Activated naive CD4-positive, alpha-beta T cell treated with anti-CD3 and anti-CD28 coated beads for 36 hours (primary cell): ENCODE results near the gene OR10A5. TPM values are rescaled to one million over a fixed set of nuclear protein-coding genes. Genes with fewer than 3 reads are reported as not detected.
"Not testable (repeated sequence)": the region's sequence is repeated elsewhere in the genome, so short reads cannot be mapped to it uniquely, and the experiment has no call there.

Experiments
- CTCF ChIA-PET: fragments of 350-600 bp; sonication (Branson Sonifier 250); formaldehyde crosslinking; loops from one replicate; lab custom pipeline; 2021; ENCODE audit warnings: antibody characterized with exemption; lab: Charles Lee
- DNase-seq: peaks from one replicate; pipeline ENCODE4 v3.0.0-alpha.2; 2020
- H3K27ac Mint-ChIP-seq: one replicate; pipeline ENCODE4 v1.8.0; 2021; ENCODE audit warnings: mild to moderate bottlenecking, mixed read lengths
- H3K27me3 Mint-ChIP-seq: one replicate; pipeline ENCODE4 v1.8.0; 2021; ENCODE audit warnings: low read depth, mixed read lengths
- H3K36me3 Mint-ChIP-seq: one replicate; pipeline ENCODE4 v1.8.0; 2021; ENCODE audit warnings: low read depth, mixed read lengths
- H3K4me1 Mint-ChIP-seq: one replicate; pipeline ENCODE4 v1.8.0; 2021; ENCODE audit warnings: low read depth, mixed read lengths
- H3K4me3 Mint-ChIP-seq: one replicate; pipeline ENCODE4 v1.8.0; 2021; ENCODE audit warnings: mild to moderate bottlenecking, moderate library complexity, mixed read lengths
- H3K9me3 Mint-ChIP-seq: one replicate; pipeline ENCODE4 v1.8.0; 2021; ENCODE audit warnings: mixed read lengths
- intact Hi-C: fragments of 100-400 bp; cut with micrococcal nuclease; formaldehyde crosslinking; loops from one replicate; pipeline ENCODE4 v1.15.1; 2023
- total RNA-seq, 2 experiments: library from RNA; stranded (reverse); gene quantifications; one replicate each; pipeline ENCODE4 v1.2.3, GENCODE V29; 2021

The OR10A5 gene
- total RNA-seq, 2 experiments from 2014 or later: not detected

DNA sequence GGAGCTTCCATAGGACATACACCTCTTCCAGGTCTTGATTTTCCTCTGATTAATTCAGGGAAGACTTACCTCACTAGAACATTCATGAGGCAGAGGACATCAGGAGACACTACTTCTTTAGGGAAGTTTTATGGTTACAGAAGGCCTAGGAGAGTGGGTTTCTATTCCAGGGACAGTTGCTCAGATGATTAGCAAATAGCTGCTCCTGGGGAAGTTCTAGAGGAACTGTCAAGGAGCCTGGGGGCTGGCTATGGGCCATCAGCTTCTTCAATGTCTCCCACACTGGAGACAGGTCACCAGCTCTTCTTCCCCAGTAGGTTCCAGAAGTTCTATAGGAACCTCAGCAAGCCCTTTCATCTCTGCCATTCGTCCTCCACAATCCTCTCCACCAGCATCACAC, 11.5 kb upstream of the OR10A5 start:
- DNase-seq: no peak
- H3K9me3 Mint-ChIP-seq: no peaks in the 10 kb centered on the region
- no peak overlapping the region for H3K27ac Mint-ChIP-seq
- H3K4me1 Mint-ChIP-seq: no peaks in the 10 kb centered on the region
- H3K4me3 Mint-ChIP-seq: no peak overlapping the region
- peaks cover 8% of the 10 kb centered on the region for H3K27me3 Mint-ChIP-seq
- intact Hi-C loops: no loop called here
- CTCF ChIA-PET: interaction anchor here (1.1 kb wide), 1 partner anchor 21 kb away, joined by 3 read pairs; no protein-coding TSS in a partner anchor
- no peaks in the 10 kb centered on the region for H3K36me3 Mint-ChIP-seq

DNA sequence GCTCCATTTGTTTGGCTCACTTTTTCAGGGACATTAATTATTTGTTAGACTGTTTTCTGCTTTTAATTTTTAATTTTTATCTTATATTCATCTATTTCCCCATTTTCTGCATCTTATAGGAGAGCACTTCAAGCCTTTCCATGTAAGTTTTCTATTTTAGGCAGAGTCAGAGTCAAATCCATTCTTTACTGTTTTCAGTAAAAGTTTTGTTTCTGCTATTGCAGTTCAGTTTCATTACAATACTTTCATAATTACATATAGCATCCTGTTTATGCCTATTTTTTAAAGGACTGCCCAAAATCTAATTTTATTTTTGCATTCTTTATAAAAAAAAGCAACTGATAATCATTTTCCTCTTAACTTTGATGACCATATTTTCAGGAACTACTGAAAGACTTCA, 3.8 kb upstream of the OR10A5 start:
- no peak for DNase-seq
- no peak overlapping the region for H3K27ac Mint-ChIP-seq
- CTCF ChIA-PET: no interaction called here
- H3K9me3 Mint-ChIP-seq: no peaks in the 10 kb centered on the region
- H3K27me3 Mint-ChIP-seq: peaks cover 11% of the 10 kb centered on the region
- no peak overlapping the region for H3K4me3 Mint-ChIP-seq
- intact Hi-C loops: no loop called here
- H3K36me3 Mint-ChIP-seq: no peaks in the 10 kb centered on the region
- no peaks in the 10 kb centered on the region for H3K4me1 Mint-ChIP-seq

DNA sequence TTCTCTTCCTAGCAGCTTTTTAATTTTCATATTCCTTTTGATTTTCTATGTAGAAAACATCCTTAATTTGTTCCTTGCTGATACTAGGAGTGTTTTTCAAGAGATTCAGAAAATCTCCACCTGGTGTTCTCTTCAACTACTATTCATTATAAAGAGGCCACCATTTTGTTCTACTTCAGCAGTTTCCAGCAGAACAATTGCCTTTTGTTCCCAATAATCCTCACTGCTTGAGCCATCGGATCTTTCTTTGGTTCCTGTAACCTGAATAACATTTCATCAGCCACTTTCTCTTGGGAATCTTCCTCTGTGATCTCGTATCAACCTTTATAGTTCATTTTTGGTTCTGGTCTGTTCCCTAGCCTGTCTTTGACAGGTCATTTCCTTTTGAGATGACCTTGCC, 1.8 kb upstream of the OR10A5 start:
- Mint-ChIP-seq H3K27me3 (peaks cover 14% of the 10 kb centered on the region), H3K4me1 (no peaks in the 10 kb centered on the region), H3K4me3 (no peak overlapping the region), H3K9me3 (no peaks in the 10 kb centered on the region), H3K27ac (no peak overlapping the region), H3K36me3 (no peaks in the 10 kb centered on the region)
- CTCF ChIA-PET: no interaction called here
- DNase-seq: no peak
- intact Hi-C loops: no loop called here

DNA sequence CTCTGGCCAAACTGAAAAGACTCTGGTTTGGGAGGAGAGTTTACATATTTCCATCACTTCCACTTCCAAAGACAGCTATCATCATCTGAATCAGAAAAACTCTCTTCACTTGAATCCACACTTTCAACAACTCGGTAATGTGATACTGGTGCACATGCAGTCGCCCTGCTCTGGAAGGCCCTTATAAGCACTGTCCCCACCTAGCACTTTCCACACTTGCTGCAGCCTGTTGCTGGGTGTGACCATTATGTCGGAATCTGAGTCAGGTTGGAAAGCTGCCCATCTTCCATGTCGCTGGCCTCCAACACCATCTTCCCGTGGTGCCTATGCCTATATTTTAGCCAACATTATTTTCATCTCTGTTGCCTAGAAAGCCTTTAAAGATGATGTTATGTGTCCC, 1.1 kb upstream of the OR10A5 start:
- DNase-seq: no peak
- CTCF ChIA-PET: no interaction called here
- Mint-ChIP-seq H3K27ac (no peak overlapping the region), H3K9me3 (no peaks in the 10 kb centered on the region), H3K36me3 (no peaks in the 10 kb centered on the region), H3K27me3 (peaks cover 14% of the 10 kb centered on the region), H3K4me1 (no peaks in the 10 kb centered on the region), H3K4me3 (no peak overlapping the region)
- intact Hi-C loops: no loop called here

- no peak overlapping the region for H3K4me3 Mint-ChIP-seq
- H3K27me3 Mint-ChIP-seq: peaks cover 8% of the 10 kb centered on the region
- DNase-seq: no peak
- no peaks in the 10 kb centered on the region for H3K4me1 Mint-ChIP-seq
- no peak overlapping the region for H3K27ac Mint-ChIP-seq
- peaks cover 13% of the 10 kb centered on the region for H3K9me3 Mint-ChIP-seq
- intact Hi-C loops: no loop called here
- H3K36me3 Mint-ChIP-seq: no peaks in the 10 kb centered on the region
- CTCF ChIA-PET: no interaction called here
These were observed 5.0 kb downstream of the OR10A5 start for GRCh38 chr11:6850526-6850925.

DNA sequence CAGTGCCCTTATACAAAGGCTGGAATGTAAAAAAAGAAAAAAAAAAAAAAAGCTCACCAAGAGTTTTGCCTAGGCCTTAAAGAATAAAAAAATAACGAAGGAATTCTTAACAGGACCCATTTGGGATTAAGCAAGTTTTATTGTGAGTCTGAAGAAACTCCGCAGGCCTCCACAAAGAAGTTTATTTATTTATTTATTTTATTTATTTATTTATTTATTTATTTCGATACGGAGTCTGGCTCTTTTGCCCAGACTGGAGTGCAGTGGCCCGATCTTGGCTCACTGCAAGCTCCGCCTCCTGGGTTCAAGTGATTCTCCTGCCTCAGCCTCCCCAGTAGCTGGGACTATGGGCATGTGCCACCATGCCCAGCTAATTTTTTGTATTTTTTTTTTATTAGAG, 9.3 kb downstream of the OR10A5 start:
- H3K36me3 Mint-ChIP-seq, CTCF ChIA-PET, H3K27ac Mint-ChIP-seq, H3K4me1 Mint-ChIP-seq, intact Hi-C loops, DNase-seq, H3K27me3 Mint-ChIP-seq, H3K4me3 Mint-ChIP-seq: not testable (repeated sequence)
- H3K9me3 Mint-ChIP-seq: peaks cover 13% of the 10 kb centered on the region

DNA sequence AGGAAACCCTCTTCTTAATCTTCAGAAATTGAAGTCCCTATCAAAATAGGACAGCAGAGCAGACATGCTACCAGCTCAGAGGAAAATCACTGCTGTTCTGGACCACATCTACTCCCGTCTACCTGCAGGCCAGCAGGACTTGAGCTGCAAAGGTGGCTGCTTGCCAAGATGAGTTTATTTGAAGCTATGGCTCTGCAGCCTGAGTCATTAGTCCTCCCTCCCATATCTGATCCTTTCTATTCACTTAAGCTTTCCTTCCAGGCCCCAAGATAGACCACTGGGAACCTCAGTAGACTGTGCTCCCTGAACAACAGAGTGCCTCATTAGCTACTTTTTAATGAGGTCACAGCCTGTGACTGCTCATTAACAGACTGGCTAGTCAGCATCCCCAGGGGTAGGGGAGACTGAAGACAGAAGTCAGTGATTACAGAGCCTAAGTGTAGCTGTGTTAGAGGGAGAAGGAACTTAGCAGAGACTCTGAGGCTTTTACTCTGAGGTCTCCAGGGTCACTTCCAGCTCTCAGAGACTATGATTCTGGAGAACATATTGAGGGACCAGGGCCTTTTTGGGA, 10.6 kb downstream of the OR10A5 start:
- H3K36me3 Mint-ChIP-seq: no peaks in the 10 kb centered on the region
- intact Hi-C loops: loop anchor here (2.0 kb wide), 1 partner anchor 121 kb away; no protein-coding TSS in a partner anchor
- no peak for DNase-seq
- H3K27me3 Mint-ChIP-seq: peaks cover 2% of the 10 kb centered on the region
- H3K4me1 Mint-ChIP-seq: peaks cover 7% of the 10 kb centered on the region
- no peak overlapping the region for H3K4me3 Mint-ChIP-seq
- H3K27ac Mint-ChIP-seq: no peak overlapping the region
- CTCF ChIA-PET: no interaction called here
- peaks cover 13% of the 10 kb centered on the region for H3K9me3 Mint-ChIP-seq

- no peak overlapping the region for H3K4me3 Mint-ChIP-seq
- DNase-seq: no peak
- peaks cover 2% of the 10 kb centered on the region for H3K27me3 Mint-ChIP-seq
- no peaks in the 10 kb centered on the region for H3K36me3 Mint-ChIP-seq
- peaks cover 8% of the 10 kb centered on the region for H3K9me3 Mint-ChIP-seq
- CTCF ChIA-PET: no interaction called here
- H3K4me1 Mint-ChIP-seq: peaks cover 7% of the 10 kb centered on the region
- no peak overlapping the region for H3K27ac Mint-ChIP-seq
- intact Hi-C loops: loop anchor here (2.0 kb wide), 1 partner anchor 122 kb away; no protein-coding TSS in a partner anchor
These were observed 11.4 kb downstream of the OR10A5 start for GRCh38 chr11:6856871-6857270.

DNA sequence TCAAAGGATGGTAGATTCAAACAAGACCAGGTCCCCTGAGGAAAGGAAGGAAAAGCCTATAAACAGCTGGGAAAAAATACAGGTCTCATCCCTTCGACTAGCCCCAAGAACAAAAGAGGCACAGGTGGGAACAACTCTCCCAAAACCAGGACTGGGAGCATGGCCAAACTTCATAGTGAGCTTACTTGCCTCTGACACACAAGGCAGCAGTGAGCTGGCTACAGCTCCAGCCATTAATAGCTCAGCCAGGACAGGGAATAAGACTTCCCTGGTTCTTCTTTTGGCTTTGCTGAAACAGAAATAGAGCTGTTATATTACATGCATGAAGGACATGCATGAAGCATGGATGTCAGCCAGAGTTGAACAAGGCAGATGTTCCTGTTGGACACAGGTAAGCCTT, 17.5 kb downstream of the OR10A5 start, which contains the start of gene OR10A2:
TSS of gene OR10A2 (plus strand) at position 97 of the 400 bp plus-strand sequence. CDS start 6,698 bp downstream, outside the sequence.
- intact Hi-C loops: no loop called here
- Mint-ChIP-seq H3K27ac (no peak within 1 kb of the TSS), H3K4me1 (no peaks in the 10 kb centered on the region), H3K4me3 (no peak within 1 kb of the TSS), H3K9me3 (no peaks in the 10 kb centered on the region), H3K27me3 (peaks cover 2% of the 10 kb centered on the region), H3K36me3 (no peaks in the 10 kb centered on the region)
- CTCF ChIA-PET: interaction anchor here (0.6 to 2.5 kb wide), 3 partner anchors 46 to 112 kb away, joined by 3 to 8 read pairs (median 3); no protein-coding TSS in a partner anchor
- DNase-seq: no peak

GRCh38 chr11:6864438-6864837, 19.0 kb downstream of the OR10A5 start:
- Mint-ChIP-seq H3K4me3 (no peak overlapping the region), H3K9me3 (no peaks in the 10 kb centered on the region), H3K27me3 (peaks cover 2% of the 10 kb centered on the region), H3K27ac (no peak overlapping the region), H3K4me1 (no peaks in the 10 kb centered on the region), H3K36me3 (no peaks in the 10 kb centered on the region)
- CTCF ChIA-PET: interaction anchor here (0.6 to 1.2 kb wide), 3 partner anchors 11 to 1122 kb away, joined by 3 to 4 read pairs (median 4); no protein-coding TSS in a partner anchor
- no peak for DNase-seq
- intact Hi-C loops: no loop called here

GRCh38 chr11:6871278-6871677, 25.8 kb downstream of the OR10A5 start:
- H3K9me3 Mint-ChIP-seq: no peaks in the 10 kb centered on the region
- CTCF ChIA-PET: interaction anchor here (0.6 kb wide), 1 partner anchor 10 kb away, joined by 3 read pairs; no protein-coding TSS in a partner anchor
- H3K27me3 Mint-ChIP-seq: peaks cover 10% of the 10 kb centered on the region
- intact Hi-C loops: no loop called here
- DNase-seq: no peak
- H3K36me3 Mint-ChIP-seq: no peaks in the 10 kb centered on the region
- H3K27ac Mint-ChIP-seq: no peak overlapping the region
- H3K4me1 Mint-ChIP-seq: no peaks in the 10 kb centered on the region
- H3K4me3 Mint-ChIP-seq: no peak overlapping the region

DNA sequence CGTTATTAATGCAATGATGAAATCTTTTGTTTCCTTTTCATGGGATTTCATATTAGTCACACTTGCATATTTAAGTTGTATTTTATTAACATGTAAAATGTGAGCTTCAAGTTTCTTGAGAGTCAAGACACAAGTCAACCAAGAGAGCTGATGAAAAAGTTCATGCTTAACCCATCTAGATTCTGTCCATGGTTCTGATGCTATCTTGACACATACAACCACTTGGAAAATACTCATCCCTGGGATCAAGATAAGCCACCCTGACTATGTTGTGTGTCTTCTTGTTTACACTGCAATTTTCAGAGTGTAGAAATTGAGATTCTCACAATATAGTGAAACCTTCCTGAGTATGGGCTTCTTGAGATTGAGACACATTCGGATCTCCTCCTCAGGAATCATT, 30.3 kb downstream of the OR10A5 start:
- intact Hi-C loops: no loop called here
- DNase-seq: no peak
- Mint-ChIP-seq H3K9me3 (no peaks in the 10 kb centered on the region), H3K4me3 (no peak overlapping the region), H3K27me3 (peaks cover 20% of the 10 kb centered on the region), H3K27ac (no peak overlapping the region), H3K36me3 (no peaks in the 10 kb centered on the region), H3K4me1 (no peaks in the 10 kb centered on the region)
- CTCF ChIA-PET: interaction anchor here (0.9 kb wide), 1 partner anchor 63 kb away, joined by 3 read pairs; no protein-coding TSS in a partner anchor

- Mint-ChIP-seq H3K27ac (no peak within 1 kb of the TSS), H3K36me3 (no peaks in the 10 kb centered on the region), H3K27me3 (peaks cover 18% of the 10 kb centered on the region), H3K9me3 (no peaks in the 10 kb centered on the region), H3K4me3 (no peak within 1 kb of the TSS), H3K4me1 (no peaks in the 10 kb centered on the region)
- intact Hi-C loops: no loop called here
- CTCF ChIA-PET: no interaction called here
- no peak for DNase-seq
These were observed 30.8 kb downstream of the OR10A5 start, which contains the start of gene OR10A4 for GRCh38 chr11:6876325-6876724. Gene OR10A4 (plus strand): TSS chr11:6876625. CDS start chr11:6876648, 23 bp downstream.
